Fibroblast of lung (primary cell): ENCODE results near the gene SFTPA1. TPM values are rescaled to one million over a fixed set of nuclear protein-coding genes. Genes with fewer than 3 reads are reported as not detected.
"Not testable (repeated sequence)": the region's sequence is repeated elsewhere in the genome, so short reads cannot be mapped to it uniquely, and the experiment has no call there.

Experiments used
- DNase-seq, 2 donors: peaks; one replicate each; pipeline versions ENCODE4 v3.0.0 to v3.0.0-alpha.2; 2010; ENCODE audit warnings: low read depth in 2 of 2
- H2AFZ ChIP-seq: 2 replicates; pipeline ENCODE4 v1.5.1; 2012; ENCODE audit warnings: low read length, control low read depth, inconsistent platforms
- H3K27ac ChIP-seq: 2 replicates; pipeline ENCODE4 v1.5.1; 2011; ENCODE audit warnings: low read length, control low read depth; ENCODE audit not compliant: insufficient read depth
- H3K27me3 ChIP-seq: 2 replicates; pipeline ENCODE4 v1.5.1; 2011; ENCODE audit warnings: mild to moderate bottlenecking, low read length; ENCODE audit not compliant: control insufficient read depth, insufficient read depth
- H3K36me3 ChIP-seq: 2 replicates; pipeline ENCODE4 v1.5.1; 2011; ENCODE audit warnings: low read length; ENCODE audit not compliant: control insufficient read depth, insufficient read depth
- H3K4me1 ChIP-seq: 2 replicates; pipeline ENCODE4 v1.5.1; 2011; ENCODE audit warnings: low read length; ENCODE audit not compliant: control insufficient read depth, insufficient read depth; ENCODE audit errors: extremely low read depth
- H3K4me2 ChIP-seq: 2 replicates; pipeline ENCODE4 v1.5.1; 2011; ENCODE audit warnings: low read length, control low read depth; ENCODE audit not compliant: insufficient read depth; ENCODE audit errors: extremely low read depth
- H3K4me3 ChIP-seq, 4 experiments: fragments of 200-600 bp in 1 of 4; sonication (generic) in 1 of 4; replicated peaks in 1 of 4; 2 replicates each; pipeline ENCODE4 v1.5.1; 2011 to 2016; ENCODE audit warnings: low read length in 4 of 4, low read depth in 3 of 4, mild to moderate bottlenecking in 3 of 4, control low read depth in 2 of 4, inconsistent platforms in 1 of 4, mixed read lengths in 1 of 4; ENCODE audit not compliant: insufficient read depth in 1 of 4; ENCODE audit errors: control extremely low read depth in 1 of 4
- H3K79me2 ChIP-seq: 2 replicates; pipeline ENCODE4 v1.5.1; 2012; ENCODE audit warnings: mild to moderate bottlenecking, low read length, inconsistent platforms; ENCODE audit not compliant: control insufficient read depth, insufficient read depth
- H3K9ac ChIP-seq: 2 replicates; pipeline ENCODE4 v1.5.1; 2011; ENCODE audit warnings: mild to moderate bottlenecking, low read length, control low read depth; ENCODE audit not compliant: insufficient read depth
- H3K9me3 ChIP-seq: 2 replicates; pipeline ENCODE4 v1.5.1; 2012; ENCODE audit warnings: low read depth, low read length; ENCODE audit not compliant: control insufficient read depth, insufficient read depth
- H4K20me1 ChIP-seq: 2 replicates; pipeline ENCODE4 v1.5.1; 2011; ENCODE audit warnings: low read length; ENCODE audit not compliant: control insufficient read depth, insufficient read depth; ENCODE audit errors: extremely low read depth
- CTCF ChIP-seq, 2 donors: IDR thresholded peaks in 1 of 2; conservative IDR thresholded peaks in 1 of 2; 1 replicate in 1 of 2; 2 replicates in 1 of 2; pipeline ENCODE4 v1.5.1; 2011 to 2012; ENCODE audit warnings: low read length in 2 of 2, control low read depth in 1 of 2, inconsistent platforms in 1 of 2, low read depth in 1 of 2, mild to moderate bottlenecking in 1 of 2
- EZH2 ChIP-seq: IDR thresholded peaks from 2 replicates; pipeline ENCODE4 v1.5.1; 2012; ENCODE audit warnings: low read length, control low read depth, mild to moderate bottlenecking; ENCODE audit errors: missing control alignments
- polyA plus RNA-seq, 2 donors: library from polyadenylated mRNA; depleted of rRNA in 1 of 2; stranded (reverse) in 1 of 2; unstranded in 1 of 2; fragments of >200 nt; gene quantifications; 2 replicates each; pipeline ENCODE4 v1.2.1, GENCODE V29; 2011 to 2012; ENCODE audit warnings: missing spikeins in 1 of 2
- total RNA-seq: library from RNA; depleted of rRNA; stranded (reverse); fragments of >200 nt; gene quantifications from 2 replicates; pipeline ENCODE4 v1.2.1, GENCODE V29; 2014

SFTPA1 gene
- total and polyA plus RNA-seq, 2 donors (not counting 1 experiment from before 2014, with no cell fraction given) = not detected

GRCh38 chr10:79588800-79589199 is 21.9 kb upstream of the SFTPA1 start:
- Histone ChIP-seq H3K36me3 (no peaks in the 10 kb centered on the region), H3K27me3 (no peaks in the 10 kb centered on the region), H3K79me2 (no peaks in the 10 kb centered on the region), H3K4me1 (no peaks in the 10 kb centered on the region), H3K4me2 (no peak overlapping the region), H4K20me1 (no peaks in the 10 kb centered on the region), H2AFZ (no peak overlapping the region), H3K9ac (no peak overlapping the region), H3K27ac (no peak overlapping the region), H3K4me3 (no peak overlapping the region), H3K9me3 (no peaks in the 10 kb centered on the region)
- TF ChIP-seq EZH2 (no peak), CTCF (conservative IDR thresholded peaks at IDR 0.05 in 1 of 2, IDR thresholded peaks at IDR 0.05 in 1 of 2; ENCODE audit: low read depth in 1 of 2, low read length in 2 of 2) (no peak)
- DNase-seq = no peak

GRCh38 chr10:79593377-79593776 is 17.4 kb upstream of the SFTPA1 start:
- no peaks in the 10 kb centered on the region for H3K79me2 ChIP-seq
- H2AFZ ChIP-seq = no peak overlapping the region
- H3K36me3 ChIP-seq = no peaks in the 10 kb centered on the region
- no peak for TF ChIP-seq CTCF (conservative IDR thresholded peaks at IDR 0.05 in 1 of 2, IDR thresholded peaks at IDR 0.05 in 1 of 2; ENCODE audit: low read depth in 1 of 2, low read length in 2 of 2)
- TF ChIP-seq EZH2 = no peak
- H3K4me2 ChIP-seq = no peak overlapping the region
- no peaks in the 10 kb centered on the region for H3K4me1 ChIP-seq
- no peaks in the 10 kb centered on the region for H4K20me1 ChIP-seq
- no peak for DNase-seq
- H3K27ac ChIP-seq = no peak overlapping the region
- H3K4me3 ChIP-seq = no peak overlapping the region
- no peaks in the 10 kb centered on the region for H3K27me3 ChIP-seq
- H3K9ac ChIP-seq = no peak overlapping the region
- H3K9me3 ChIP-seq = no peaks in the 10 kb centered on the region

GRCh38 chr10:79594565-79594964 is 16.2 kb upstream of the SFTPA1 start:
- H3K9me3 ChIP-seq, DNase-seq, H3K9ac ChIP-seq, H3K4me2 ChIP-seq, H4K20me1 ChIP-seq, H3K4me1 ChIP-seq, H3K27me3 ChIP-seq, H3K4me3 ChIP-seq, H3K27ac ChIP-seq, H3K79me2 ChIP-seq, H2AFZ ChIP-seq, H3K36me3 ChIP-seq: not testable (repeated sequence)
